ENCODE data around the gene FAM131C. TPM values are rescaled to one million over a fixed set of nuclear protein-coding genes. Genes with fewer than 3 reads are reported as not detected.

FAM131C gene
- total and polyA plus RNA-seq, 10 of the 15 experiments (the other 5 are each of a cell fraction or from before 2014, with no cell fraction given), result 0.03 TPM; not detected in 9

- Histone ChIP-seq H3K27me3 (replicated peaks in 1 of 2; ENCODE audit: control insufficient read depth in 2 of 2, insufficient read depth in 2 of 2, low read length in 1 of 2) (peaks cover 0 to 4% of the 10 kb centered on the region in 2 experiments; a peak in 3 of 4 replicates), H3K79me2 (ENCODE audit: control insufficient read depth, insufficient read depth, low read length) (no peaks in the 10 kb centered on the region), H3K27ac (ENCODE audit: control insufficient read depth, insufficient read depth) (no peak overlapping the region), H3K9me3 (replicated peaks; ENCODE audit: control insufficient read depth, insufficient read depth, low read length) (peaks cover 4% of the 10 kb centered on the region; the same call in 1 of the 3 replicates), H3K36me3 (ENCODE audit: control insufficient read depth in 2 of 2, insufficient read depth in 2 of 2, low read length in 1 of 2) (no peaks in the 10 kb centered on the region), H3K4me3 (no peak overlapping the region), H4K20me1 (ENCODE audit: control insufficient read depth, insufficient read depth) (no peaks in the 10 kb centered on the region), H2AFZ (ENCODE audit: control insufficient read depth, low read depth, low read length) (no peak overlapping the region), H3K4me2 (ENCODE audit: control insufficient read depth, insufficient read depth) (no peak overlapping the region), H3K4me1 (ENCODE audit: control insufficient read depth, insufficient read depth, low read length) (no peaks in the 10 kb centered on the region), H3K9ac (ENCODE audit: control insufficient read depth, insufficient read depth, low read length) (no peak overlapping the region)
- in situ Hi-C loops (cut with MboI) (no loop called here), intact Hi-C loops (cut with micrococcal nuclease; ENCODE audit: unreplicated experiment) (no loop called here)
- no TSS peak for BruUV-seq (replicated peaks)
- FAIRE-seq (no peak), ATAC-seq (no peak), DNase-seq (ENCODE audit: low read depth, low spot score) (no peak)
- SMC1A ChIA-PET (ENCODE audit: uncharacterized antibody, unreplicated experiment), result interaction anchor here (0.6 kb wide), 1 partner anchor 567 kb away, joined by 3 read pairs; no protein-coding TSS in a partner anchor
- 19% methylated on average over 14 of the region's 14 CpGs for WGBS (ENCODE audit: insufficient coverage, insufficient replicate concordance, low lambda C conversion rate, missing lambda C conversion rate)
- RAD21 ChIA-PET (ENCODE audit: unreplicated experiment), result interaction anchor here (1.2 to 1.5 kb wide), 2 partner anchors 30 to 76 kb away, joined by 3 read pairs; no protein-coding TSS in a partner anchor
- POLR2A ChIA-PET, result no interaction called here
- CTCF ChIA-PET, result interaction anchor here (1.3 kb wide), 1 partner anchor 34 kb away, joined by 3 read pairs; no protein-coding TSS in a partner anchor
- no peak for TF ChIP-seq SREBF2 (IDR thresholded peaks at IDR 0.05; ENCODE audit: low read length)
- TF ChIP-seq RELA (IDR thresholded peaks at IDR 0.05; ENCODE audit: borderline replicate concordance, partially characterized antibody), result no peak
- no peak for TF ChIP-seq HCFC1 (IDR thresholded peaks at IDR 0.05; ENCODE audit: low read length)
- TF ChIP-seq NBN (IDR thresholded peaks at IDR 0.05), result no peak
- no peak for TF ChIP-seq TBL1XR1 (IDR thresholded peaks at IDR 0.05; ENCODE audit: low read depth, low read length)
- TF ChIP-seq EZH2 (IDR thresholded peaks at IDR 0.05; ENCODE audit: borderline replicate concordance, control insufficient read depth, low read depth, low read length), result no peak
- no peak for TF ChIP-seq USF2 (IDR thresholded peaks at IDR 0.05; ENCODE audit: borderline replicate concordance, low read depth, low read length)
- no peak for TF ChIP-seq ZNF217 (IDR thresholded peaks at IDR 0.05)
- no peak for TF ChIP-seq PBX3 (IDR thresholded peaks at IDR 0.05; ENCODE audit: insufficient replicate concordance, low read depth, low read length)
Observed at GRCh38 chr1:16112596-16113555, 39.4 kb upstream of the FAM131C start.

All from GM12878 (cell line).